Tibial nerve (tissue), 4 donors: Measurements from ENCODE around the gene FBXL15. TPM values are rescaled to one million over a fixed set of nuclear protein-coding genes. Genes with fewer than 3 reads are reported as not detected.
A peak's percentile ranks its signal among the peaks of the same experiment; 100 is the strongest.

ENCODE experiments used
- DNase-seq, 2 donors: peaks; one replicate each; pipeline ENCODE4 v3.0.0-alpha.2; 2019; ENCODE audit warnings: low spot score in 2 of 2
- H3K27ac ChIP-seq, 4 donors: fragments of 200-600 bp; sonication (generic) in 3 of 4; one replicate each; pipeline ENCODE4 v1.5.1; 2017 to 2019; ENCODE audit warnings: mild to moderate bottlenecking in 1 of 4
- H3K27me3 ChIP-seq, 2 donors: fragments of 200-600 bp; sonication (generic) in 1 of 2; one replicate each; pipeline versions ENCODE4 v1.5.1 to v1.6.0; 2017 to 2019
- H3K36me3 ChIP-seq, 3 donors: fragments of 200-600 bp; sonication (generic); one replicate each; pipeline ENCODE4 v1.5.1; 2018 to 2019
- H3K4me1 ChIP-seq, 4 donors: fragments of 200-600 bp; sonication (generic) in 3 of 4; one replicate each; pipeline ENCODE4 v1.5.1; 2017 to 2019
- H3K4me3 ChIP-seq, 4 donors: fragments of 200-600 bp; sonication (generic) in 3 of 4; one replicate each; pipeline ENCODE4 v1.5.1; 2017 to 2019; ENCODE audit warnings: mild to moderate bottlenecking in 1 of 4, moderate library complexity in 1 of 4
- H3K9me3 ChIP-seq, 4 donors: fragments of 200-600 bp; sonication (generic) in 3 of 4; one replicate each; pipeline ENCODE4 v1.5.1; 2017 to 2019
- EP300 ChIP-seq, 2 donors: sonication (generic); formaldehyde crosslinking; IDR thresholded peaks; one replicate each; pipeline ENCODE4 v1.6.1; 2017; ENCODE audit warnings: antibody characterized with exemption in 2 of 2, mild to moderate bottlenecking in 1 of 2
- POLR2A ChIP-seq, 2 donors: fragments of 450-650 bp; IDR thresholded peaks; one replicate each; pipeline ENCODE4 v1.6.1; 2017; ENCODE audit warnings: antibody characterized with exemption in 2 of 2, mild to moderate bottlenecking in 2 of 2, moderate library complexity in 2 of 2
- WGBS, 2 donors: methylation state at CpG; one replicate each; pipeline ENCODE4 v1.1.5; 2018; 5-methylcytosine and 5-hydroxymethylcytosine counted together
- total RNA-seq, 4 donors: library from RNA; depleted of rRNA; stranded (reverse); fragments of >200 nt; gene quantifications; one replicate each; pipeline ENCODE4 v1.1.0, GENCODE V29; 2016
- TF ChIP-seq, protein P1 (sequence below), 5 experiments: fragments of 200-600 bp in 3 of 5; fragments of 450-650 bp in 2 of 5; sonication (generic) in 3 of 5; IDR thresholded peaks; one replicate each; pipeline ENCODE4 v1.5.1; 2016 to 2019; ENCODE audit warnings: antibody characterized with exemption in 5 of 5, mild to moderate bottlenecking in 3 of 5, moderate library complexity in 2 of 5

The FBXL15 gene
- total RNA-seq, 4 donors from 2014 or later: 25.8 to 51.1 (median 46.2) TPM

DNA sequence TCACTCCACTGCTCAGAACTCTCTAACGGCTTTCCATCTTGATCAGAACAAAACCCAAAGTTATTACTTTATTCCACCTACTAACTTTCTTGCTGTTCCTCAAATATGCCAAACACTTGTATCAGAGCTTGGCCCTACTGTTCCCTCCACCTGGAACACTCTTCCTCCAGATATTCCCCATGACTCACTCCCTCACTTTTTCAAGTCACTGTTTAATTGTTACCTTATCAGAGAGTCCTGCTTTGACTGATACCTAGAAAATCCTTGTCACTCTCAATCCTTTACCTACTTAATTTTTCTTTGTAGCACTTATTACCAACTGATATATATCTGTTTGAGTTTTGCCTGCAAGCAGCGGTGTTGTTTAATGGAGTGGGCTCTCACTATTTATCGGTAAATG lies 30.7 kb upstream of the FBXL15 start:
- H3K36me3 ChIP-seq: no peaks in the 10 kb centered on the region
- H3K9me3 ChIP-seq: no peaks in the 10 kb centered on the region
- H3K27ac ChIP-seq: no peak overlapping the region
- no peak overlapping the region for H3K4me3 ChIP-seq
- TF ChIP-seq POLR2A (IDR thresholded peaks at IDR 0.05) (no peak), EP300 (IDR thresholded peaks at IDR 0.05) (no peak)
- TF ChIP-seq, protein P1, sequence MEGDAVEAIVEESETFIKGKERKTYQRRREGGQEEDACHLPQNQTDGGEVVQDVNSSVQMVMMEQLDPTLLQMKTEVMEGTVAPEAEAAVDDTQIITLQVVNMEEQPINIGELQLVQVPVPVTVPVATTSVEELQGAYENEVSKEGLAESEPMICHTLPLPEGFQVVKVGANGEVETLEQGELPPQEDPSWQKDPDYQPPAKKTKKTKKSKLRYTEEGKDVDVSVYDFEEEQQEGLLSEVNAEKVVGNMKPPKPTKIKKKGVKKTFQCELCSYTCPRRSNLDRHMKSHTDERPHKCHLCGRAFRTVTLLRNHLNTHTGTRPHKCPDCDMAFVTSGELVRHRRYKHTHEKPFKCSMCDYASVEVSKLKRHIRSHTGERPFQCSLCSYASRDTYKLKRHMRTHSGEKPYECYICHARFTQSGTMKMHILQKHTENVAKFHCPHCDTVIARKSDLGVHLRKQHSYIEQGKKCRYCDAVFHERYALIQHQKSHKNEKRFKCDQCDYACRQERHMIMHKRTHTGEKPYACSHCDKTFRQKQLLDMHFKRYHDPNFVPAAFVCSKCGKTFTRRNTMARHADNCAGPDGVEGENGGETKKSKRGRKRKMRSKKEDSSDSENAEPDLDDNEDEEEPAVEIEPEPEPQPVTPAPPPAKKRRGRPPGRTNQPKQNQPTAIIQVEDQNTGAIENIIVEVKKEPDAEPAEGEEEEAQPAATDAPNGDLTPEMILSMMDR (IDR thresholded peaks at IDR 0.05): no peak
- H3K27me3 ChIP-seq: no peaks in the 10 kb centered on the region
- DNase-seq: no peak
- peaks cover 0 to 18% (median 8%) of the 10 kb centered on the region in 4 donors for H3K4me1 ChIP-seq
- WGBS, 2 donors: 85 to 90% methylated on average over 3 of the region's 3 CpGs

DNA sequence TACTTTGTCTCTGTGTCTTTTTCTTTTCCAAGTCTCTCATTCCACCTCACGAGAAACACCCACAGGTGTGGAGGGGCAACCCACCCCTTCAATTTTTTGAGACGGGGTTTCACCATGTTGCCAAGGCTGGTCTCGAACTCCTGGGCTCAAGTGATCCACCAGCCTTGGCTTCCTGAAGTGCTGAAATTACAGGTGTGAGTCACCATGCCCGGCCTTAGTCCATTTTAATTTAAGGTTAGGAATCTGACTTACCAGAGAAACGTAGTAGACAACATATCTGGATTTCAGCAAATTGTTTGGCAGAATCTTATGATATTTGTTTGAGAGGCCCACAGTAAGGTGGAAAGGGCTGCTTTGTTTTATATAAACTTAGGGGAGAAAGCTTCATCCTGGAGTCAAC lies 28.3 kb upstream of the FBXL15 start:
- H3K9me3 ChIP-seq: no peaks in the 10 kb centered on the region
- WGBS, 2 donors: 91 to 92% methylated on average over 5 of the region's 5 CpGs
- TF ChIP-seq POLR2A (IDR thresholded peaks at IDR 0.05) (no peak), EP300 (IDR thresholded peaks at IDR 0.05) (no peak)
- TF ChIP-seq, protein P1 (IDR thresholded peaks at IDR 0.05): no peak
- DNase-seq: no peak
- H3K27me3 ChIP-seq: no peaks in the 10 kb centered on the region
- peaks cover 0 to 31% (median 20%) of the 10 kb centered on the region in 4 donors for H3K4me1 ChIP-seq
- H3K4me3 ChIP-seq: no peak overlapping the region
- peaks cover 0 to 7% (median 0%) of the 10 kb centered on the region in 3 donors for H3K36me3 ChIP-seq
- H3K27ac ChIP-seq: no peak overlapping the region

DNA sequence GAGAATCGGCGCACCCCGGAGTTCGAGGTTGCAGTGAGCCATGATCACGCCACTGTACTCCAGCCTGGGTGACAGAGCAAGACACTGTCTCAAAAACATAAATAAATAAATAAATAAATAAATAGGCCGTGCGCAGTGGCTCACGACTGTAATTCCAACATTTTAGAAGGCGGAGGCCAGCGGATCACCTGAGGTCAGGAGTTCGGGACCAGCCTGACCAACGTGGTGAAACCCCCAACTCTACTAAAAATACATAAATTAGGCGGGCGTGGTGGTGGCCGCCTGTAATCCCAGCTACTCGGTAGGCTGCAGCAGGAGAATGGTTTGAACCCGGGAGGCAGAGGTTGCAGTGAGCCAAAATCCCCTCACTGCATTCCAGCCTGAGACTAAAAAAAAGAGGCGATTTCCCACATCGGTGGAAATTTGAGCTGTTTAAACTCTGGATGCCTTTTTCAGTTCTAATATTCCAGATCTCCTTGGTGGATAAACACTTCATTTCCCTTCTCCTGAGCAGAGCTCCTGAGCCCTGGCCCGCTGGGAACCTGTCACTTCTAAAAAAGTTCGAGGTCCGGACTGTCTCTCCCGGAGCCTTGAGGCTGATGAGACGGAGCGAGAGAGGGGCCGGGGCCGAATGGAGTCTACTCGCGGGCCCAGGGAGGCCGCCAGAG lies 27.1 kb upstream of the FBXL15 start:
- no peak for TF ChIP-seq EP300 (IDR thresholded peaks at IDR 0.05)
- no peak for TF ChIP-seq POLR2A (IDR thresholded peaks at IDR 0.05)
- TF ChIP-seq, protein P1 (IDR thresholded peaks at IDR 0.05): peak in 3 of 5 experiments; percentile 95
- Histone ChIP-seq H3K27me3 (no peaks in the 10 kb centered on the region), H3K9me3 (no peaks in the 10 kb centered on the region), H3K27ac (peak overlapping the region; percentile 86 to 98 (median 95)), H3K4me1 (peaks cover 0 to 43% (median 22%) of the 10 kb centered on the region in 4 donors), H3K36me3 (peaks cover 0 to 19% (median 0%) of the 10 kb centered on the region in 3 donors), H3K4me3 (peak overlapping the region; percentile 54 to 80 (median 77))
- WGBS, 2 donors: 34 to 37% methylated on average over 28 to 30 of the region's 30 CpGs
- no peak for DNase-seq

DNA sequence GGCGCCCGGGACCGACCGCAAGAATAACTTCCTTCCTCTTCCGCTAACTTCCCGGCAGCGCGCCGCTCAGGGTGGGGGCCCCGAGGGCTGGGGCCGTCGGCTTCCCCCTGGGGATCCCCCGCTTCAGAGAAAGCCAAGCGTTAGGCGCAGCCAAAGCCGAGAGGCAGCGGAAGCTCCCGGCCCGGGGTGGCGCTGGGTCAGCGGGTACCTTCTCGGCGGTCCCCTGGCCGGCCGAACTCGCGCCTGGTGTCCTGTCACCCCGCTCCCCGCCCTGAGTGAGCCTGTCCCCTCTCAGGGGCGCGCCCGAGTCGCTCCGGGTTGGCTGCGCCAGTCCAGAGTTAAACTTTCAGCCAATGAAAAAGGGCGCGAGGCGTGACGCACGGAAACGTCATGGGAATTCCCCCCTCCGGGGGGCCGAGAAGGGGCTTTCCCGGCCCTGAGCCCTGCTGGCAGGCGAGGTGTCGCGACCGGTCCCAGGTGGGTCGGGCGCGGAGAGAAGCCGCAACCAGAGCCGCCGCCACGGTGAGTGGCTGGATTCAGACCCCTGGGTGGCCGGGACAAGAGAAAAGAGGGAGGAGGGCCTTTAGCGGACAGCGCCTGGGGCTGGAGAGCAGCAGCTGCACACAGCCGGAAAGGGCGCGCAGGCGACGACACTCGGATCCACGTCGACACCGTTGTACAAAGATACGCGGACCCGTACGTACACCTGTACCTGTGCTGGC lies 26.4 kb upstream of the FBXL15 start:
- peak; percentile 82 to 89 for DNase-seq
- Histone ChIP-seq H3K4me3 (peak overlapping the region; percentile 54 to 80 (median 77)), H3K27me3 (no peaks in the 10 kb centered on the region), H3K4me1 (peaks cover 0 to 49% (median 27%) of the 10 kb centered on the region in 4 donors), H3K27ac (peak overlapping the region; percentile 86 to 98 (median 95)), H3K9me3 (no peaks in the 10 kb centered on the region), H3K36me3 (peaks cover 0 to 20% (median 0%) of the 10 kb centered on the region in 3 donors)
- WGBS, 2 donors: 0 to 1% methylated on average over 29 to 34 of the region's 71 CpGs
- TF ChIP-seq POLR2A (IDR thresholded peaks at IDR 0.05) (peak; percentile 18 to 75), EP300 (IDR thresholded peaks at IDR 0.05) (peak; percentile 63 to 91)
- TF ChIP-seq, protein P1 (IDR thresholded peaks at IDR 0.05): peak in 2 of 5 experiments; percentile 99 to 100
